GM12878 (cell line): ENCODE data around the gene CLASP1.

Experiments
- CTCF ChIP-seq, 3 experiments: IDR thresholded peaks in 2 of 3; conservative IDR thresholded peaks in 1 of 3; 2 replicates each; pipeline ENCODE4 v1.5.1; 2011; ENCODE audit warnings: low read depth in 3 of 3, low read length in 3 of 3, mild to moderate bottlenecking in 3 of 3, control low read depth in 2 of 3, moderate library complexity in 2 of 3, inconsistent platforms in 1 of 3, mixed read lengths in 1 of 3; ENCODE audit not compliant: control insufficient read depth in 2 of 3, insufficient read depth in 1 of 3; ENCODE audit errors: extremely low read depth in 1 of 3
- EED ChIP-seq: sonication (generic); IDR thresholded peaks from 2 replicates; pipeline ENCODE4 v1.6.1; 2016; ENCODE audit warnings: antibody characterized with exemption, low read depth
- EP300 ChIP-seq, 2 experiments: fragments of 150-350 bp in 1 of 2; IDR thresholded peaks; 2 replicates each; pipeline ENCODE4 v1.6.1; 2011 to 2012; ENCODE audit warnings: low read depth in 2 of 2, low read length in 2 of 2, borderline replicate concordance in 1 of 2, improper control_type of control experiment in 1 of 2, inconsistent platforms in 1 of 2; ENCODE audit not compliant: control insufficient read depth in 1 of 2
- HDAC2 ChIP-seq: fragments of 200-600 bp; sonication (generic); IDR thresholded peaks from 2 replicates; pipeline ENCODE4 v1.6.1; 2017
- HDGF ChIP-seq: fragments of 450-650 bp; IDR thresholded peaks from 2 replicates; pipeline ENCODE4 v1.6.1; 2016; ENCODE audit warnings: antibody characterized with exemption
- NR2C1 ChIP-seq: fragments of 450-650 bp; IDR thresholded peaks from 2 replicates; pipeline ENCODE4 v1.6.1; 2017; ENCODE audit warnings: antibody characterized with exemption, mild to moderate bottlenecking, moderate library complexity
- POLR2A ChIP-seq: IDR thresholded peaks from 2 replicates; pipeline ENCODE4 v1.6.1; 2011; ENCODE audit warnings: low read depth, mild to moderate bottlenecking, low read length
- RAD21 ChIP-seq: IDR thresholded peaks from 2 replicates; pipeline ENCODE4 v1.6.1; 2011; ENCODE audit warnings: mild to moderate bottlenecking, low read depth, low read length, moderate library complexity; ENCODE audit not compliant: insufficient read depth
- TF ChIP-seq, protein P1 (sequence below): fragments of 450-650 bp; IDR thresholded peaks from 2 replicates; pipeline ENCODE4 v1.6.1; 2018; ENCODE audit warnings: borderline replicate concordance, mild to moderate bottlenecking; ENCODE audit not compliant: partially characterized antibody

DNA sequence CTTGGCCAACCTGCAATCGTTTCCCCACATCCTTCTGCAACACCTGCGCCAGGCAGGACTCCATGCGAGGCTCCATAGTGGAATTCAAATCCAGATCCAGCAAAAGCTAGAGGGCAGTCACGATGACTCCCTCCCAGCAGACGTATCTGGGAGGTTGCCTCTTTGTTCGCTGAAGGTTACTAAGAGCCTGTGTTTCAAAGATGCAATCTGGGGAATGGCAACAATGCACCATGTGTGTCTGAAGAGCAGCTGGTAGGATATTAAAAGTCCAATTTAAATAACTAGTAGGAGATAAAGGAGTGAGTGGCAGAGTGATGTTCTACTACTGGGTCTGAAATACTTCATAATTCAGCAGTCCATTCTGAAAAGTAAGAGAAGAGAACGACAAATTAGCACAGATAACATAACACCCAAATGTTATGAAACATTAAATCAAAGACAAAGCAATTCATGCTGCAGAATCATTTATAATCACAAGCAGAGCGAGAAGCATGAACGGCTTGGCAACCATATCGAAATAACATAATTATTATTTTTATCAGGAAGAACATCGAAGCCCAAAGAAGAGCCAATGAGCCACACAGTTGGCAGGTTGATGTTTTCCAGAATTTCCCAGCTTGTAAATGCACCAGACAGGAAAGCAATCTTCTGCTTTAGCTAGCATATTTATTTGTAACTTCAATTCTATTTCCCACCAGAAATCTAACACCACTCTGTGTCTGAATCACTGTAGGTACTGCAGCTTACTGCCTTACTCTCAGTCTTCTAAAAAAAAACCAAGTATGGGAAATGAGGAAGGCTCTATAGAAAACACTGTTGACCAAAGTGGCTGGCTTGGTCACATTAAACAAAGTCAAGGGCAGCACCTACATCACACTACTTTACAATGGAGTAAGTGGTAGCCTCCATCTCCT is 43.2 kb downstream of the CLASP1 start:
- no peak for TF ChIP-seq HDGF
- TF ChIP-seq NR2C1 = no peak
- no peak for TF ChIP-seq RAD21
- no peak for TF ChIP-seq CTCF (IDR thresholded peaks at IDR 0.05 in 2 of 3, conservative IDR thresholded peaks at IDR 0.05 in 1 of 3; ENCODE audit: control insufficient read depth in 2 of 3, extremely low read depth in 1 of 3, insufficient read depth in 1 of 3, low read depth in 3 of 3, low read length in 3 of 3)
- TF ChIP-seq HDAC2 = no peak
- TF ChIP-seq, protein P1, sequence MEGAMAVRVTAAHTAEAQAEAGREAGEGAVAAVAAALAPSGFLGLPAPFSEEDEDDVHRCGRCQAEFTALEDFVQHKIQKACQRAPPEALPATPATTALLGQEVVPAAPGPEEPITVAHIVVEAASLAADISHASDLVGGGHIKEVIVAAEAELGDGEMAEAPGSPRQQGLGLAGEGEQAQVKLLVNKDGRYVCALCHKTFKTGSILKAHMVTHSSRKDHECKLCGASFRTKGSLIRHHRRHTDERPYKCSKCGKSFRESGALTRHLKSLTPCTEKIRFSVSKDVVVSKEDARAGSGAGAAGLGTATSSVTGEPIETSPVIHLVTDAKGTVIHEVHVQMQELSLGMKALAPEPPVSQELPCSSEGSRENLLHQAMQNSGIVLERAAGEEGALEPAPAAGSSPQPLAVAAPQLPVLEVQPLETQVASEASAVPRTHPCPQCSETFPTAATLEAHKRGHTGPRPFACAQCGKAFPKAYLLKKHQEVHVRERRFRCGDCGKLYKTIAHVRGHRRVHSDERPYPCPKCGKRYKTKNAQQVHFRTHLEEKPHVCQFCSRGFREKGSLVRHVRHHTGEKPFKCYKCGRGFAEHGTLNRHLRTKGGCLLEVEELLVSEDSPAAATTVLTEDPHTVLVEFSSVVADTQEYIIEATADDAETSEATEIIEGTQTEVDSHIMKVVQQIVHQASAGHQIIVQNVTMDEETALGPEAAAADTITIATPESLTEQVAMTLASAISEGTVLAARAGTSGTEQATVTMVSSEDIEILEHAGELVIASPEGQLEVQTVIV = no peak
- TF ChIP-seq POLR2A = no peak
- TF ChIP-seq EP300 (IDR thresholded peaks at IDR 0.05; ENCODE audit: borderline replicate concordance in 1 of 2, control insufficient read depth in 1 of 2, low read depth in 2 of 2, low read length in 2 of 2) = no peak
- TF ChIP-seq EED = no peak
